Tibial nerve (tissue), 3 donors: ENCODE results near the gene LYRM9.

Experiments
- POLR2A ChIP-seq, 2 donors: fragments of 450-650 bp; IDR thresholded peaks; one replicate each; pipeline ENCODE4 v1.6.1; 2017; ENCODE audit warnings: antibody characterized with exemption in 2 of 2, mild to moderate bottlenecking in 2 of 2, moderate library complexity in 2 of 2
- TF ChIP-seq, protein P1 (sequence below), 5 experiments: fragments of 200-600 bp in 3 of 5; fragments of 450-650 bp in 2 of 5; sonication (generic) in 3 of 5; IDR thresholded peaks; one replicate each; pipeline ENCODE4 v1.5.1; 2016 to 2019; ENCODE audit warnings: antibody characterized with exemption in 5 of 5, mild to moderate bottlenecking in 3 of 5, moderate library complexity in 2 of 5

GRCh38 chr17:27848931-27849330, 44.2 kb downstream of the LYRM9 start:
- TF ChIP-seq, protein P1, sequence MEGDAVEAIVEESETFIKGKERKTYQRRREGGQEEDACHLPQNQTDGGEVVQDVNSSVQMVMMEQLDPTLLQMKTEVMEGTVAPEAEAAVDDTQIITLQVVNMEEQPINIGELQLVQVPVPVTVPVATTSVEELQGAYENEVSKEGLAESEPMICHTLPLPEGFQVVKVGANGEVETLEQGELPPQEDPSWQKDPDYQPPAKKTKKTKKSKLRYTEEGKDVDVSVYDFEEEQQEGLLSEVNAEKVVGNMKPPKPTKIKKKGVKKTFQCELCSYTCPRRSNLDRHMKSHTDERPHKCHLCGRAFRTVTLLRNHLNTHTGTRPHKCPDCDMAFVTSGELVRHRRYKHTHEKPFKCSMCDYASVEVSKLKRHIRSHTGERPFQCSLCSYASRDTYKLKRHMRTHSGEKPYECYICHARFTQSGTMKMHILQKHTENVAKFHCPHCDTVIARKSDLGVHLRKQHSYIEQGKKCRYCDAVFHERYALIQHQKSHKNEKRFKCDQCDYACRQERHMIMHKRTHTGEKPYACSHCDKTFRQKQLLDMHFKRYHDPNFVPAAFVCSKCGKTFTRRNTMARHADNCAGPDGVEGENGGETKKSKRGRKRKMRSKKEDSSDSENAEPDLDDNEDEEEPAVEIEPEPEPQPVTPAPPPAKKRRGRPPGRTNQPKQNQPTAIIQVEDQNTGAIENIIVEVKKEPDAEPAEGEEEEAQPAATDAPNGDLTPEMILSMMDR (IDR thresholded peaks at IDR 0.05), result no peak
- TF ChIP-seq POLR2A (IDR thresholded peaks at IDR 0.05), result no peak
